ENCODE measurements around the gene SLC25A53.
"Not testable (repeated sequence)": the region's sequence is repeated elsewhere in the genome, so short reads cannot be mapped to it uniquely, and the experiment has no call there.

SLC25A53 gene

GRCh38 chrX:104130808-104131207, 26.0 kb downstream of the SLC25A53 start:
- DNase-seq: no peak

GRCh38 chrX:104126856-104127255, 30.0 kb downstream of the SLC25A53 start:
- no peak for DNase-seq

GRCh38 chrX:104122829-104123228, 34.0 kb downstream of the SLC25A53 start:
- no peak for DNase-seq

DNA sequence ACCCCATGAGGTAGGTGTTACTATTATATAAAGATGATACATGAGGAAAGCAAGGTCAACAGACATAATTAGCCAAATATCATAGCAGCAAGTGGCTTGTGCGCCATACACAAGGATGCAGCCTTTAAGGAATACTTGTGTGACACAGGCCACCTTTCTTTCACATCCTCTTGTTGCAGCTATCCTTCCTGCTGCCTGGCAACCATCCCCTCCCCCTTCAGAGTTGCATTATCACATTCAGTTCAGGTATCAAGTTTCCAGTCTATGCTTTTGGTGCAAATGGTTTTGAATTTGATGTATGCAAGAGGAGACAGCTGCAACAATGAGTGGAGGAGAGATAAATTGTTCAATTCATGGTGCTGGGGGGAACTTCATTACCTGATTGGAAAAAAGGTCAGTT, 38.0 kb downstream of the SLC25A53 start:
- no peak for DNase-seq

GRCh38 chrX:104117759-104118158, 39.0 kb downstream of the SLC25A53 start:
- DNase-seq: no peak

GRCh38 chrX:104113222-104113965, 43.4 kb downstream of the SLC25A53 start:
- DNase-seq: no peak

GRCh38 chrX:104112326-104112951, 44.4 kb downstream of the SLC25A53 start, which contains the start of gene ZCCHC18:
TSS of gene ZCCHC18 (plus strand) at chrX:104112523. CDS start at chrX:104114112, 1,589 bp downstream.
- peak; percentile 26 for DNase-seq

GRCh38 chrX:104110491-104111240, 46.1 kb downstream of the SLC25A53 start:
- not testable (repeated sequence) for DNase-seq

DNA sequence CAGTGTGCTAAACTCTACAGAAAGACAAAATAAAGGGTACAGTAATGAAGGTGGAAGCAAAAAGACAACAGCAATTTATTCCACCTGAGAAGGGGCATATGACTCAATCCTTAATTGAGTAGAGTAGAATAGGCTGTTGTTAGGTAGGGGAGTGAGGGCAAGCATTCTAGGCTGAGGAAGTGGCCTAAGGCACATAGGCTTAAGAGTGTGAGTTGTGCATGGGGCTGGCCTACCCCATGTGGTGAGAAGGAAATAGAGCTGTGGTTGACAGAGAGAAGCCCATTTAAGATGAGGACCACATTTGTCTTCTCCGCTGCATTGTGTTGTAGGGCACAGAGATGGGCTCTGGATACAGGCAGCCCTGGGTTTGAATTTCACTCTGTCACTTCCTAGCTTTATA, 47.9 kb downstream of the SLC25A53 start:
- no peak for DNase-seq

GRCh38 chrX:104105330-104106262, 51.2 kb downstream of the SLC25A53 start:
- DNase-seq: no peak

GRCh38 chrX:104104676-104105075, 52.1 kb downstream of the SLC25A53 start:
- no peak for DNase-seq

- DNase-seq: no peak
Observed at GRCh38 chrX:104098919-104099318, 57.9 kb downstream of the SLC25A53 start.

GRCh38 chrX:104098151-104098808, 58.5 kb downstream of the SLC25A53 start:
- DNase-seq: peak; percentile 73

DNA sequence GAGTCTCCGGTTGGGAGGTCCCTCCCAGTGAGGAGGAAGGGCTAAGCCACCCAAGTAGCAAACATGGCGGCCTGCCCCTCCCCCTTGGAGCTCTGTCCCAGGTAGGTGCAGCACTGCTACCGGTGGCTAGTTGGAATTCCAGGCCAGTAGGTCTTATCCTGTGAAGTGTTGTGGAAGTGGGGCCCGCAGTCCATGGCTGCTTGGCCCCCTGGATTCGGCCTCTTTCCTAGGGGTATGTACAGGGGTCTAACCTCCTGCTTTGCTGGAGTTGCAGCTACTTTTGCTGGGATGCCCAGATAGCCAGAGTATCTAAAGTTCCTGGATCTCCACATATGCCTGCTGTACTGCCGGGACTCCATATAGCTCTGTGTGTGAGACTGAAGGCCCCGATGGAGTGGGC, 70.9 kb downstream of the SLC25A53 start:
- no peak for DNase-seq

DNA sequence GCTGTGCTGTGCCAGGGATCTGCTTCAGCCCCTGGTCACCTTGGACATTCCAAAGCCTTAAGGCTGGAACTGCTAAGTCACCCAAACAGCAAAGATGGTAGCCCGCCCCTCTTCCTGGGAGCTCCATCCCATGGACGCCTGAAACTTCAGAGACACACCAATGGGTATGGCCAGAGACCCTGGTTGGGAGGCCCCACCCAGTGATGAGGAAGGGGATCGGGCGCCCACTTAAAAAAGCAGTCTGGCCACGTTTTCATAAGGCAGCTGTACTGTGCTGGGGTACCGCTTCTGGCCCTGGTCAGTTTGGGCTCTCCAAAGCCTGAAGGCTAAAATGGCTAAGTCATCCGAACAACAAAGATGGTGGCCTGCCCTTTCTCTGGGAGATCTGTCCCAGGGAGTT, 71.3 kb downstream of the SLC25A53 start:
- no peak for DNase-seq

GRCh38 chrX:104084534-104085277, 72.1 kb downstream of the SLC25A53 start:
- DNase-seq: no peak

GRCh38 chrX:104084063-104084462, 72.7 kb downstream of the SLC25A53 start:
- no peak for DNase-seq

DNA sequence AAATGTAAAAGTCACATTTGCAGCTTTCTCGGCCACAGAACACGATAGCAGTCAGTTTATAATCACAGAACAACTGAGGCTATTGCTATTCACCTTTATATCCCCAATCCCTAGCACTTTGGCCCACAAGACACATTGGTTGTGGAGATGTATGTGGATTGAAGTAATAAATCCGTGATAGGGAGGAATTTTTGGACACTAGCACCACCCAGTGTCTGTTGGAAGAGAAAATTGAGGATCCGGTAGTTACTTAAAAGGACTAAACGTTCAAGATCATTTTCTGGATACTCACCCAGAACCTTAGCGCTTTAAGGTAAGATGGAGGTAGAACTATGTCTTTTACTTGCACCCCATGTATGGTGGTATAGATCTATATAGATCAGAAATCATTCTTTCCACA, 79.0 kb downstream of the SLC25A53 start:
- not testable (repeated sequence) for DNase-seq

DNA sequence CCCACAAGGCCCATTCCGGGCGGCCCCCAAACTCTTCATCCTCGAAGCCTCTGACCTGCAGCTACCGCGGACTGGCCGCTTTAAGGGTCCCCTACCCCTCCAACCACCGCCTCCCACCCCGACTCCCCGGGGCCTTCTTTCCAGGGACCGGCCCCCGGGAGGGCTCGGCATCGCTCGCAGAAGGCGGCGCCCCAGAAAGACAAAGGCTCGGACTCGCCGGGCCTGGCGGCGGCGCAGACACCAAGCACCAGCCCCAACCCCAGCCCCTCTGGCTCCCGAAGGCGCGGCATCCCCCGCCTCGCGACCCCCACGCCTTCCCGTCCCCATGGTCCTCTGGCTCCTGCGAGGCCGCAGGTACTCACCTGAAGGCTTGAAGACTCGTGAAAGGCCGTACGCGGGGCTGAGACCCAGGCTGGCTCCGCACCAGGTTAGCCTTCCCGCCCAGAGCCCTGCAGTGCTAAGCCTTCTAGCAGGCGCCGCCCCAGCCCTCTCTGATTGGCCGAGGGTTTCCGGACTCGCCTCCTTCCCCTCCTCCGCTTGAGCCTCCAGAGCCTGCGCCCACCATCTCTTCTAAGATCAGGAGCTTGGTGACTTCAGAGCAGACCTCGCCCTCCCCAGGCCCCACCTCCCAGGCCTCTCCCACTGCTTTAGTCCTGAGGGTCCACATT, 80.9 kb downstream of the SLC25A53 start, which contains the start of gene TMSB15C:
Gene TMSB15C, minus strand, starts transcription at position 459 of the 668 bp plus-strand sequence.
- DNase-seq: not testable (repeated sequence)

DNA sequence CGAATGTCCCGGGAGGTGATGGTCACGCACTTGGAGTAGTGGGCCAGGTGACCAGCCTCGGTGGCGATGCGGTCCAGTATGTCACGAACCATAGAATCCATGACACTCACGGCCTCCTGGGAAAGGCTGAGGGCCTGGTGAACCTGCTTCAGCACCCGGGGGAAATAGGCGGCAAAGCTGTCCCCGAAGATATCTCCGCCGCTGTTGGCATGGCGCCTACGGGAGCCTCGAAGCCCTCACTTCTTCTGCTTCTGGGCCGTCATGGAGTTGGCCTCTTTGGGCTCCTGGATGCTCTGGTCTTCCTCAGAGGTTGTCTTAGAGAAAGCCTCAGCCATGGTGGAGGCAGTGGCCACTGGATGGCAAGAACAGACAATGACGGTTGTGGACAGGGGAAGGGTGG, 94.2 kb downstream of the SLC25A53 start:
- not testable (repeated sequence) for DNase-seq

GRCh38 chrX:104054956-104055355, 101.9 kb downstream of the SLC25A53 start:
- not testable (repeated sequence) for DNase-seq

Data from NCI-H2081 treated with DMSO at 0.1 percent for 48 hours (cell line).